HepG2 (cell line): ENCODE data around the gene THEM5. TPM values are rescaled to one million over a fixed set of nuclear protein-coding genes. Genes with fewer than 3 reads are reported as not detected.

Experiments used
- ARID3A ChIP-seq: IDR thresholded peaks from 2 replicates; pipeline ENCODE4 v1.6.1; 2012; ENCODE audit warnings: low read depth, low read length, improper control_type of control experiment
- ATM ChIP-seq: fragments of 450-650 bp; IDR thresholded peaks from 2 replicates; pipeline ENCODE4 v1.7.1; 2017; ENCODE audit warnings: mild to moderate bottlenecking, borderline replicate concordance
- IKZF5 ChIP-seq: IDR thresholded peaks from 2 replicates; pipeline ENCODE4 v1.6.1; 2018; ENCODE audit warnings: missing genetic modification reagents, mild to moderate bottlenecking, missing compliant biosample characterization
- KDM3A ChIP-seq: IDR thresholded peaks from 2 replicates; pipeline ENCODE4 v1.6.1; 2018; ENCODE audit warnings: low read depth, missing compliant biosample characterization
- NFYB ChIP-seq: sonication (generic); formaldehyde crosslinking; IDR thresholded peaks from 2 replicates; pipeline ENCODE4 v1.4.0; 2020; ENCODE audit warnings: missing genetic modification reagents
- RFX3 ChIP-seq: IDR thresholded peaks from 2 replicates; pipeline ENCODE4 v1.6.1; 2016; ENCODE audit warnings: missing biosample characterization, missing genetic modification reagents
- XRCC5 ChIP-seq: fragments of 200-400 bp; formaldehyde crosslinking; optimal IDR thresholded peaks from 2 replicates; pipeline ENCODE3; 2017; ENCODE audit warnings: mild to moderate bottlenecking, low read length
- ZNF12 ChIP-seq: sonication (generic); formaldehyde crosslinking; IDR thresholded peaks from 2 replicates; pipeline ENCODE4 v1.5.0; 2020; ENCODE audit warnings: missing genetic modification reagents
- ZNF232 ChIP-seq: sonication (generic); formaldehyde crosslinking; IDR thresholded peaks from 2 replicates; pipeline ENCODE4 v1.4.0; 2020; ENCODE audit warnings: missing genetic modification reagents, borderline replicate concordance
- ZNF333 ChIP-seq: sonication (generic); formaldehyde crosslinking; IDR thresholded peaks from 2 replicates; pipeline ENCODE4 v1.4.0; 2020; ENCODE audit warnings: mild to moderate bottlenecking, missing genetic modification reagents, borderline replicate concordance
- ZNF407 ChIP-seq: sonication (generic); formaldehyde crosslinking; IDR thresholded peaks from one replicate; pipeline ENCODE4 v1.5.1; 2020; ENCODE audit warnings: mild to moderate bottlenecking, missing genetic modification reagents; ENCODE audit errors: not compliant biosample characterization
- ZNF550 ChIP-seq: sonication (generic); formaldehyde crosslinking; IDR thresholded peaks from 2 replicates; pipeline ENCODE4 v1.4.0; 2020; ENCODE audit warnings: mild to moderate bottlenecking, missing genetic modification reagents, borderline replicate concordance
- polyA plus RNA-seq, 8 experiments: library from polyadenylated mRNA; depleted of rRNA in 3 of 8; stranded (reverse) in 7 of 8; unstranded in 1 of 8; fragments of >200 nt; fragmentation: Illumina TruSeq in 4 of 8; extraction: Trizol in 4 of 8; gene quantifications; 2 replicates each; pipeline versions ENCODE4 v1.2.1 to v1.2.3, GENCODE V29; 2011 to 2016; ENCODE audit warnings: low read depth in 4 of 8, missing spikeins in 1 of 8, mixed read lengths in 1 of 8; ENCODE audit not compliant: insufficient read depth in 1 of 8
- total RNA-seq, 5 experiments: library from RNA; depleted of rRNA; stranded (reverse); fragments of >200 nt; fragmentation: Illumina TruSeq; extraction: Trizol; gene quantifications; 2 replicates each; pipeline ENCODE4 v1.2.3, GENCODE V29; 2016; ENCODE audit warnings: low read depth in 1 of 5
- TF ChIP-seq, protein P1 (sequence below), 2 experiments: IDR thresholded peaks; 2 replicates each; pipeline ENCODE4 v1.6.1; 2011 to 2012; ENCODE audit warnings: low read length in 2 of 2, borderline replicate concordance in 1 of 2, low read depth in 1 of 2, mild to moderate bottlenecking in 1 of 2, moderate library complexity in 1 of 2
- TF ChIP-seq, protein P2 (sequence below): IDR thresholded peaks from 2 replicates; pipeline ENCODE4 v1.6.1; 2016; ENCODE audit warnings: low read depth, borderline replicate concordance

The THEM5 gene
- total and polyA plus RNA-seq, 2 of the 13 experiments (the other 11 are each of a cell fraction or from before 2014, with no cell fraction given), result not detected

DNA sequence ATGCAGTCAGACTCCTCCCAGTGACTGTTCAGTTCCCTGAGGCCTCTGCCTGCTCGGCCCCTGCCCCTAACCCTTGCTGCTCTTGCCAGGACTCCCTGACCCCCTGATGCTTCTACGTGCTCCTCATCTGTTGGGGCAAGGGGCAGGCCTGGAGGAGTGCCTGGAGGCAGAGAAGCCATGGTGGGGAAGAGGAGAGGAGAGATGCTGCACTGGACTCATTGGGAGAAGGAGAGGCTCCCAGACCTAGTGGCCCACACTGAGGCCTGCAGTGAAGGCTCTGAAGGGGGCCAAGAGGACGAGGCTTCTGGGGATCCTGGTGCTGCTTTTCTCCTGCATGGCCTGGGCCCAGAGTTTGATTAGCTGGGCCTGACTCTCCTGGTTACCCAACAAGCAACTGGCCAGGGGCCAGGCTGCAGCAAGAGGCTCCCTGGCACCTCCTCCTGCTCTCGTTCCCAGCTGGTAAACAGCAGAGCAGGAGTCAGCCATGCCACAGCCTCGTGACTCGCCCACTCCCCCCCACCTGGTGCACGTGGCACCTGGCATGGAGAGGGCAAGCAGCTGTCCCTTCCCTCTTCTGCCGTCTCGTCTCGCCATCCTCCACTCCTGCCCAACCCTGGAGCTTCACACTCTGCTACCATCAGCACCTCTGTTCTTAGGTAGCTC, 21.1 kb downstream of the THEM5 start (continued):
- TF ChIP-seq ZNF407 (no peak), IKZF5 (peak; percentile 71; the same call in 1 of the 2 replicates), ZNF550 (CRISPR knock-in tag) (no peak), XRCC5 (no peak), ZNF12 (CRISPR knock-in tag) (no peak), KDM3A (CRISPR knock-in tag) (no peak), ZNF232 (CRISPR knock-in tag) (no peak), ZNF333 (no peak), ARID3A (no peak), ATM (no peak), RFX3 (CRISPR knock-in tag) (0 out of 2 replicates have a peak, but pooled peaks have one; percentile 6), NFYB (CRISPR knock-in tag) (no peak)
- TF ChIP-seq, protein P1, sequence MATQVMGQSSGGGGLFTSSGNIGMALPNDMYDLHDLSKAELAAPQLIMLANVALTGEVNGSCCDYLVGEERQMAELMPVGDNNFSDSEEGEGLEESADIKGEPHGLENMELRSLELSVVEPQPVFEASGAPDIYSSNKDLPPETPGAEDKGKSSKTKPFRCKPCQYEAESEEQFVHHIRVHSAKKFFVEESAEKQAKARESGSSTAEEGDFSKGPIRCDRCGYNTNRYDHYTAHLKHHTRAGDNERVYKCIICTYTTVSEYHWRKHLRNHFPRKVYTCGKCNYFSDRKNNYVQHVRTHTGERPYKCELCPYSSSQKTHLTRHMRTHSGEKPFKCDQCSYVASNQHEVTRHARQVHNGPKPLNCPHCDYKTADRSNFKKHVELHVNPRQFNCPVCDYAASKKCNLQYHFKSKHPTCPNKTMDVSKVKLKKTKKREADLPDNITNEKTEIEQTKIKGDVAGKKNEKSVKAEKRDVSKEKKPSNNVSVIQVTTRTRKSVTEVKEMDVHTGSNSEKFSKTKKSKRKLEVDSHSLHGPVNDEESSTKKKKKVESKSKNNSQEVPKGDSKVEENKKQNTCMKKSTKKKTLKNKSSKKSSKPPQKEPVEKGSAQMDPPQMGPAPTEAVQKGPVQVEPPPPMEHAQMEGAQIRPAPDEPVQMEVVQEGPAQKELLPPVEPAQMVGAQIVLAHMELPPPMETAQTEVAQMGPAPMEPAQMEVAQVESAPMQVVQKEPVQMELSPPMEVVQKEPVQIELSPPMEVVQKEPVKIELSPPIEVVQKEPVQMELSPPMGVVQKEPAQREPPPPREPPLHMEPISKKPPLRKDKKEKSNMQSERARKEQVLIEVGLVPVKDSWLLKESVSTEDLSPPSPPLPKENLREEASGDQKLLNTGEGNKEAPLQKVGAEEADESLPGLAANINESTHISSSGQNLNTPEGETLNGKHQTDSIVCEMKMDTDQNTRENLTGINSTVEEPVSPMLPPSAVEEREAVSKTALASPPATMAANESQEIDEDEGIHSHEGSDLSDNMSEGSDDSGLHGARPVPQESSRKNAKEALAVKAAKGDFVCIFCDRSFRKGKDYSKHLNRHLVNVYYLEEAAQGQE (IDR thresholded peaks at IDR 0.05; ENCODE audit: borderline replicate concordance in 1 of 2, low read depth in 1 of 2, low read length in 2 of 2), result no peak
- TF ChIP-seq, protein P2, sequence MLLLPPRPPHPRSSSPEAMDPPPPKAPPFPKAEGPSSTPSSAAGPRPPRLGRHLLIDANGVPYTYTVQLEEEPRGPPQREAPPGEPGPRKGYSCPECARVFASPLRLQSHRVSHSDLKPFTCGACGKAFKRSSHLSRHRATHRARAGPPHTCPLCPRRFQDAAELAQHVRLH (CRISPR knock-in tag), result no peak
